B cell (primary cell): ENCODE results near the gene ZBED2. TPM values are rescaled to one million over a fixed set of nuclear protein-coding genes. Genes with fewer than 3 reads are reported as not detected.
A peak's percentile ranks its signal among the peaks of the same experiment; 100 is the strongest.

Experiments used
- ATAC-seq: fragments of 200-7000 bp; cut with Tn5 transposase; one replicate; pipeline ENCODE4 v1.10.0; 2021; ENCODE audit warnings: low read depth, mild to moderate bottlenecking, moderate number of reproducible peaks, moderate library complexity
- CTCF ChIA-PET: fragments of 350-600 bp; sonication (Branson Sonifier 250); formaldehyde crosslinking; loops from one replicate; lab custom pipeline; 2021; ENCODE audit warnings: antibody characterized with exemption, inconsistent platforms; lab: Charles Lee
- POLR2A ChIA-PET: fragments of 350-600 bp; sonication (Branson Sonifier 250); formaldehyde crosslinking; loops from one replicate; lab custom pipeline; 2021; ENCODE audit warnings: antibody characterized with exemption; lab: Charles Lee
- DNase-seq: peaks from one replicate; pipeline ENCODE4 v3.0.0; 2013
- H2AFZ ChIP-seq: 2 replicates; pipeline ENCODE4 v1.6.1; 2012; ENCODE audit warnings: mild to moderate bottlenecking, low read depth, low read length; ENCODE audit not compliant: insufficient read depth, poor library complexity, severe bottlenecking
- H3K27ac ChIP-seq, 2 donors: 1 replicate in 1 of 2; 2 replicates in 1 of 2; pipeline ENCODE4 v1.5.1; 2012 to 2013; ENCODE audit warnings: low read length in 2 of 2, mild to moderate bottlenecking in 2 of 2, moderate library complexity in 1 of 2
- H3K27me3 ChIP-seq, 4 experiments: fragments of 200-600 bp in 1 of 4; sonication (generic) in 1 of 4; replicated peaks in 1 of 4; 1 replicate in 2 of 4; 2 replicates in 2 of 4; pipeline versions ENCODE4 v1.6.1 to v1.7.0; 2013 to 2016; ENCODE audit warnings: low read length in 3 of 4, mild to moderate bottlenecking in 2 of 4, mixed read lengths in 1 of 4, moderate library complexity in 1 of 4; ENCODE audit not compliant: insufficient read depth in 4 of 4, control insufficient read depth in 3 of 4; ENCODE audit errors: control extremely low read depth in 1 of 4
- H3K36me3 ChIP-seq, 2 experiments: replicated peaks in 1 of 2; 1 replicate in 1 of 2; 2 replicates in 1 of 2; pipeline versions ENCODE4 v1.6.1 to v1.7.1; 2013; ENCODE audit warnings: low read length in 1 of 2; ENCODE audit not compliant: insufficient read depth in 2 of 2, control insufficient read depth in 1 of 2; ENCODE audit errors: control extremely low read depth in 1 of 2, extremely low read depth in 1 of 2
- H3K4me1 ChIP-seq, 2 donors: fragments of 200-600 bp in 1 of 2; sonication (generic) in 1 of 2; 1 replicate in 1 of 2; 2 replicates in 1 of 2; pipeline versions ENCODE4 v1.5.1 to v1.6.1; 2013 to 2017; ENCODE audit warnings: low read length in 2 of 2; ENCODE audit not compliant: control insufficient read depth in 2 of 2, insufficient read depth in 2 of 2
- H3K4me2 ChIP-seq: replicated peaks from 2 replicates; pipeline ENCODE3; 2012; ENCODE audit warnings: mild to moderate bottlenecking, low read depth, low read length; ENCODE audit not compliant: poor library complexity, severe bottlenecking
- H3K4me3 ChIP-seq, 5 experiments: fragments of 200-600 bp in 1 of 5; sonication (generic) in 1 of 5; 1 replicate in 3 of 5; 2 replicates in 2 of 5; pipeline versions ENCODE4 v1.5.1 to v1.7.0; 2011 to 2016; ENCODE audit warnings: low read length in 4 of 5, mild to moderate bottlenecking in 4 of 5, low read depth in 2 of 5, control low read depth in 1 of 5, moderate library complexity in 1 of 5; ENCODE audit not compliant: insufficient read depth in 1 of 5; ENCODE audit errors: control extremely low read depth in 1 of 5, extremely low read depth in 1 of 5
- H3K79me2 ChIP-seq: fragments of 200-600 bp; sonication (generic); one replicate; pipeline ENCODE4 v1.6.0; 2016; ENCODE audit warnings: low read length; ENCODE audit not compliant: control insufficient read depth, insufficient read depth
- H3K9ac ChIP-seq: fragments of 200-600 bp; sonication (generic); 2 replicates; pipeline ENCODE4 v1.6.1; 2017; ENCODE audit warnings: mild to moderate bottlenecking, low read length, moderate library complexity
- H3K9me3 ChIP-seq, 3 donors: one replicate each; pipeline versions ENCODE4 v1.6.1 to v1.7.1; 2013; ENCODE audit warnings: low read length in 2 of 3; ENCODE audit not compliant: control insufficient read depth in 2 of 3, insufficient read depth in 1 of 3; ENCODE audit errors: control extremely low read depth in 1 of 3
- H4K20me1 ChIP-seq: 2 replicates; pipeline ENCODE4 v1.6.0; 2012; ENCODE audit warnings: mild to moderate bottlenecking, low read length; ENCODE audit not compliant: insufficient read depth, control insufficient read depth, poor library complexity, severe bottlenecking
- H3K27ac Mint-ChIP-seq: one replicate; pipeline ENCODE4 v1.8.0; 2021; ENCODE audit warnings: mixed read lengths
- H3K27me3 Mint-ChIP-seq: one replicate; pipeline ENCODE4 v1.8.0; 2021; ENCODE audit warnings: mixed read lengths
- H3K4me1 Mint-ChIP-seq: one replicate; pipeline ENCODE4 v1.8.0; 2021; ENCODE audit warnings: mixed read lengths
- H3K4me3 Mint-ChIP-seq: one replicate; pipeline ENCODE4 v1.8.0; 2021; ENCODE audit warnings: mixed read lengths
- H3K9me3 Mint-ChIP-seq: one replicate; pipeline ENCODE4 v1.8.0; 2022; ENCODE audit warnings: mixed read lengths; ENCODE audit not compliant: insufficient read depth
- CTCF ChIP-seq: fragments of 200-600 bp; IDR thresholded peaks from one replicate; pipeline ENCODE4 v1.8.0; 2022; ENCODE audit warnings: antibody characterized with exemption, mild to moderate bottlenecking
- EZH2 ChIP-seq: IDR thresholded peaks from 2 replicates; pipeline ENCODE4 v1.6.1; 2012; ENCODE audit warnings: borderline replicate concordance, low read depth, mild to moderate bottlenecking, moderate library complexity, low read length; ENCODE audit not compliant: insufficient read depth, poor library complexity, severe bottlenecking
- WGBS: methylation state at CpG from one replicate; pipeline ENCODE4 v1.1.5; 2013; ENCODE audit warnings: missing lambda C conversion rate; ENCODE audit not compliant: insufficient coverage; 5-methylcytosine and 5-hydroxymethylcytosine counted together
- intact Hi-C: fragments of 100-400 bp; cut with micrococcal nuclease; formaldehyde crosslinking; loops from one replicate; pipeline ENCODE4 v1.10.0; 2022
- polyA plus RNA-seq: library from polyadenylated mRNA; depleted of rRNA; stranded (reverse); fragments of >200 nt; gene quantifications from 2 replicates; pipeline ENCODE4 v1.2.3, GENCODE V29; 2012
- total RNA-seq, 2 donors: library from RNA; stranded (reverse); fragments of 120-200 nt in 1 of 2; gene quantifications; 1 replicate in 1 of 2; 2 replicates in 1 of 2; pipeline versions ENCODE4 v1.2.3 to v1.2.4, GENCODE V29; 2013 to 2022

ZBED2 gene
- total and polyA plus RNA-seq, 2 donors (not counting 1 experiment from before 2014, with no cell fraction given), result 0.36 to 6.0 TPM

DNA sequence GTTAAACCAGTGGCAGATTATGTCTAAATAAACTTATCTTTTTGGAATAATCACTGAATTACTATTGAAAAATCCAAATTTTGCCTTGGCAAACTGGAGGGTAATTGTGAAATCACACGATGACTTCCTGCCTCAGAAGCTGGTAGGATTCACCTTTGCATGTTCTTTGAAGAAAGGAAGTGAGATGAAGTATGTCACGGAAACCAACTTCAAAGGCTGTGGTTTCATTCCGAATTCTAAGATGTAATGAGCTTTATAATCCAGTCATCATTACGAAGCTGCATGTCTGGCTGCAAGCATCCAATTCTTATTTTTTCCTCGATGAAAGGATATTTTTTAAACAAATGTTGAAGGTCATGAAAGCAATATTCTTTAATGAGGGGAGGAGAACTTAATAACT, 15.0 kb upstream of the ZBED2 start:
- Mint-ChIP-seq H3K4me3 (peak overlapping the region; percentile 74), H3K9me3 (no peaks in the 10 kb centered on the region), H3K27ac (peak overlapping the region; percentile 83), H3K27me3 (no peaks in the 10 kb centered on the region), H3K4me1 (peaks cover 42% of the 10 kb centered on the region)
- 0% methylated on average over 1 of the region's 5 CpGs for WGBS
- Histone ChIP-seq H3K79me2 (no peaks in the 10 kb centered on the region), H3K9ac (peak overlapping the region; percentile 7), H3K36me3 (peaks cover 0 to 12% of the 10 kb centered on the region in 2 experiments), H3K4me3 (no peak overlapping the region), H3K4me2 (peak overlapping the region; percentile 48), H3K4me1 (peaks cover 17 to 19% of the 10 kb centered on the region in 2 donors), H4K20me1 (no peaks in the 10 kb centered on the region), H3K27me3 (no peaks in the 10 kb centered on the region), H2AFZ (no peak overlapping the region), H3K9me3 (no peaks in the 10 kb centered on the region), H3K27ac (peak overlapping the region in 1 of 2 donors; percentile 10)
- ChIA-PET POLR2A (interaction anchor here (0.6 to 0.7 kb wide), 2 partner anchors 10 to 368 kb away, joined by 3 to 4 read pairs; partner anchors contain the start of gene ABHD10), CTCF (interaction anchor here (0.8 to 1.6 kb wide), 5 partner anchors 9 to 81 kb away, joined by 3 to 8 read pairs (median 3); no protein-coding TSS in a partner anchor)
- intact Hi-C loops, result loop anchor here (1.0 kb wide), 1 partner anchor 16 kb away; no protein-coding TSS in a partner anchor
- DNase-seq (peak; percentile 52), ATAC-seq (peak; percentile 84)
- no peak for TF ChIP-seq EZH2
- TF ChIP-seq CTCF, result no peak

- ATAC-seq (no peak), DNase-seq (no peak)
- Histone ChIP-seq H3K27me3 (no peaks in the 10 kb centered on the region), H3K27ac (peak overlapping the region in 1 of 2 donors; percentile 10), H3K9ac (no peak overlapping the region), H4K20me1 (no peaks in the 10 kb centered on the region), H3K4me1 (peaks cover 17% of the 10 kb centered on the region in 2 donors), H3K36me3 (peaks cover 0 to 12% of the 10 kb centered on the region in 2 experiments), H3K79me2 (no peaks in the 10 kb centered on the region), H3K9me3 (no peaks in the 10 kb centered on the region), H3K4me2 (peak overlapping the region; percentile 48), H2AFZ (no peak overlapping the region), H3K4me3 (no peak overlapping the region)
- Mint-ChIP-seq H3K4me3 (peak overlapping the region; percentile 2), H3K4me1 (peaks cover 43% of the 10 kb centered on the region), H3K9me3 (no peaks in the 10 kb centered on the region), H3K27me3 (no peaks in the 10 kb centered on the region), H3K27ac (peak overlapping the region; percentile 83)
- POLR2A ChIA-PET, result interaction anchor here (0.6 kb wide), 1 partner anchor 369 kb away, joined by 3 read pairs; the partner anchor contains the start of gene ABHD10
- no peak for TF ChIP-seq CTCF
- no peak for TF ChIP-seq EZH2
- no CpG with 5 or more reads among the region's 2 CpGs for WGBS
- CTCF ChIA-PET, result interaction anchor here (0.8 to 1.6 kb wide), 4 partner anchors 32 to 82 kb away, joined by 3 to 8 read pairs (median 4); no protein-coding TSS in a partner anchor
- intact Hi-C loops, result loop anchor here (1.0 kb wide), 1 partner anchor 15 kb away; no protein-coding TSS in a partner anchor
These were observed 14.6 kb upstream of the ZBED2 start for GRCh38 chr3:111609700-111610099.
